HG03280 (cell line): ENCODE results near the gene KCNK4.

Experiments used
- ATAC-seq: cut with Tn5 transposase; IDR thresholded peaks from one replicate; pipeline ENCODE4 v1.9.1; 2021; ENCODE audit warnings: mild to moderate bottlenecking, moderate library complexity; ENCODE audit not compliant: unreplicated experiment

The KCNK4 gene

GRCh38 chr11:64268025-64268892 lies 22.8 kb upstream of the KCNK4 start:
- ATAC-seq, result no peak

- peak; percentile 9 for ATAC-seq
These were observed 22.1 kb upstream of the KCNK4 start for GRCh38 chr11:64268893-64269539.

- peak; percentile 64 for ATAC-seq
These were observed 21.4 kb upstream of the KCNK4 start for GRCh38 chr11:64269540-64270220.

GRCh38 chr11:64275031-64275800 lies 15.9 kb upstream of the KCNK4 start:
- no peak for ATAC-seq

GRCh38 chr11:64275841-64276240 lies 15.3 kb upstream of the KCNK4 start:
- no peak for ATAC-seq

DNA sequence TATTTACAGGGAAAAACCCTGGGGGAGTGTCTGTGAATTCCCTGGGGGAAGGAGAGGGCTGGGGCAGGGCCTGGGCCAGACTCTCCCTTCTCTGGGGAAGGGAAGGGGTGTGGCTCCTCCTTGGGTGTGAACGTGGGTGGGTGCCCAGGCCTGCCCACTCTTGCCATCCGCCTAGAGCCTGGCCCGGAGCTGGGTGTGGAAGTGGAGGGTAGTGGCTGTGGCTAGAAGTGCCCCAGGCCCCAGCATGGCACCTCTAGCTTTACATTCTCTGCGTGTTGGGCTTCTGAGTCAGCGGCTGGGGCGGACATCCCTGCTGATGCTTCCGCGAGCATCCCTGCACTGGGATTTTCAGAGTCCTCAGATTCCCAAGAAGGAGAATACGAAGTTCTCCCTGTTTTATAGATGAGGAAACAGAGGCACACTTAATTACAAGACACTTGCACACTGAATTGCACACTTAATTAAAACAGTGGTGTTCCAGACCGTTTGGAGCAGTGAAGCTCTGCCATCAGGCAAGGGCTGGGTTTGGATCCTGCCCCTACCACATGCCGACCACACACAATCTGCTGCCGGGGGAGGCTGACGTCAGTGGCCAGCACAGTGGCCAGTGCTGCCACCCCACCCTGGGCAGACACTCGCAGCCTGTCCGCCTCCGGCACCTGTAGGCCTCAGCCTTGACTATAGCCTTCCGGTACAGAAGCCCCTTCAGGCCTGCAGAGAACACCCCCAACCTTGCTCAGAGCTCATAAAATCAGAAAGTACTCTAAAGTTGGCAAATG lies 14.3 kb upstream of the KCNK4 start:
- no peak for ATAC-seq

DNA sequence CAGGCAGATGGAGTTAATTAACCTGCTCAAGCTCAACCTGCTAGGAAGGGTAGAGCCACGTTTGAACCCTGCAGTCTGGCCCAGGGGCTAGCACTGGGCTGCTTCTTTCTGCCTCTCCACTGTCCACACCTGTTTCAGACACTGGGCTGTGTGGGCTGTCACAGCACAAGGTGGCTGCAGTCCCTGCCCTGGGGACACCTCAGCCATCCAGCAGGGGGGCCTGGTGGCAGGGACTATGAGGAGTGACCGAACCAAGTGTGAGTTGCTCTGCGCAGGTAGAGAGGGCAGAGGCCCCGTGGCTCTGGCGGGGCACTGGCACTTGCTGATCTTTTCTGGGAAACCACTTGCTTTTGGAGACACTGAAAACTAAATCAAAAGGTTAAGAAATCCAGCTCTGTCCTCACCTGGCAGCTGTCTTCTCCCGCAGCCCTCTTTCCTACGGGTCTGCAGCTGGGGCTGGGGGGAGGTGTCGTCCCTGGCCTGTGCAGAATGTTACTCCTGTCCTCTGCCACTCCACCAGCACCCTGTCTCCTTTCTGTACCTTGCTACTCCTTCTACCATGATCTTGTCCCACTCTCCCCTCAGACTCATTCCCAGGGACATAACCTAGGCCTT lies 12.4 kb upstream of the KCNK4 start:
- ATAC-seq, result no peak

DNA sequence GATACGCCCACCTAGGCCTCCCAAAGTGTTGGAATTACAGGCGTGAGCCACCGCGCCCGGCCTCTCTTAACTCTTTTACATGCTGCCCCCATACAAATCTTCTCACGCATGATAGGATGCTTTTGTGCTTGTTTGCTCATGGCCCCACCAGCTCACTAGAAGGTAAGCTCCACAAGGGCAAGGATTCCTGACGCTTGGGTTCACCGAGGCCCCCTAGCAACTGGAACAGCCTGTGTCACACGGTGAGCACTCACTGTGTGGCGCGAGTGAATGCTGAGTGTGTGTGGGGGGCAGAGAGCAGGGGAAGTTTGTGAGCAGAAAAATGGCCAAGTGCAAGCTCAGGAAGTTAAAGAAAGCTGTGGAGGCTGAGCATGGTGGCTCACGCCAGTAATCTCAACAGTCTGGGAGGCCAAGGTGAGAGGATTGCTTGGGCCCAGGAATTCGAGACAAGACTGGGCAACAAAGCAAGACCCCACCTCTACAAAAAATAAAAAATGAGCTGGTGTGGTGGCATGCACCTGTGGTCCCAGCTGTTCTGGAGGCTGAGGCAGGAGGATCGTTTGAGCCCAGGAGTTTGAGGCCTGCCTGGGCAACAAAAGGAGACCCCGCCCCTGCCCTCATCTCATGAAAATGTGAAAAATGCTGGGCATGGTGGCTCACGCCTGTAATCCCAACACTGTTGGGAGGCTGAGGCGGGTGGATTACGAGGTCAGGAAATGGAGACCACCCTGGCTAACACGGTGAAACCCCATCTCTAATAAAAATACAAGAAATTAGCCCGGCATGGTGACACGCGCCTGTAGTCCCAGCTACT lies 8.9 kb upstream of the KCNK4 start:
- ATAC-seq, result no peak

- ATAC-seq, result no peak
These were observed 8.0 kb upstream of the KCNK4 start for GRCh38 chr11:64283092-64283491.

GRCh38 chr11:64284048-64284961 lies 6.8 kb upstream of the KCNK4 start, which contains the start of gene BAD:
BAD (minus strand) TSS chr11:64284665; CDS start chr11:64284368, 297 bp downstream.
- ATAC-seq, result peak; percentile 69

GRCh38 chr11:64284962-64285884 lies 5.9 kb upstream of the KCNK4 start, which contains the start of gene GPR137:
GPR137 (plus strand) TSS chr11:64285848; CDS start chr11:64286525, 677 bp downstream.
- peak; percentile 64 for ATAC-seq

DNA sequence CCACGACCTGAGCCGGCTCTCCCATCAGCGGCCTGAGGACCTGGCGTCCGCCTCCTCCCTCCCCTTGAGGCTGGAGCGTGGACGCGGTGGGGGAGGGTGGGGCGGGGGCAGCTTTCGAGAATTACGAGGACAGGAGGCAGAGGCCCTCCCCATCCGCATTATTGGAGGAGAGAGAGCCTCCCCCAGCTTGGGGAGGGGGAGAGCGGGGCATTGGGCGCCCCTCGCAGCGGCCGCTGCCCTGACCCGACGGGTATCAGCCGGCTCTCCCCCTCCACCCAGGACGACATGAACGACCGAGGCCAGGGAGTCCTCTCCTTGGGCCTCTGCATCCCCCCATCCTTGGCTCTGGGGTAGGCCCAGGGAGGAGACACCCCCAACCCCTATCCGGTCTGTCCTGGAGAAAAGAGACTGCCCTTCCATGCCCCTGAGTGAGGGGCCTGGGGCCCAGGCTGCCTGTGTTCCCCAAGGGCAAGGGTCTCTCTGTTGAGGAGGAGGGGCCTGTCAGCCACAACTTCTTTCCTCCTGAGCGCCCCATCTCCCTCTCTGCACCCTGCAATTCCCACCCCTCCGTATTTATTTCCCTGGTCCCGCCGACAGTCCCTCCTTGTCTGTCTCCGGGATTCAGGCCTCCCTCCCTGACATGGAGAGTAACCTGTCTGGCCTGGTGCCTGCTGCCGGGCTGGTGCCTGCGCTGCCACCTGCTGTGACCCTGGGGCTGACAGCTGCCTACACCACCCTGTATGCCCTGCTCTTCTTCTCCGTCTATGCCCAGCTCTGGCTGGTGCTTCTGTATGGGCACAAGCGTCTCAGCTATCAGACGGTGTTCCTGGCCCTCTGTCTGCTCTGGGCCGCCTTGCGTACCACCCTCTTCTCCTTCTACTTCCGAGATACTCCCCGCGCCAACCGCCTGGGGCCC lies 5.0 kb upstream of the KCNK4 start:
- ATAC-seq, result no peak

GRCh38 chr11:64286801-64287159 lies 4.3 kb upstream of the KCNK4 start:
- ATAC-seq, result no peak

- ATAC-seq, result no peak
These were observed 3.3 kb upstream of the KCNK4 start for GRCh38 chr11:64287676-64288352.

- ATAC-seq, result no peak
These were observed 2.8 kb upstream of the KCNK4 start for GRCh38 chr11:64288353-64288750.
